ENCODE measurements around the gene GRK7. TPM values are rescaled to one million over a fixed set of nuclear protein-coding genes. Genes with fewer than 3 reads are reported as not detected.

GRK7 gene
- polyA plus RNA-seq (ENCODE audit: insufficient read length in 3 of 3) = under 1 TPM in 2 of 3 donors, not detected in 1; 0.07 to 0.12 TPM

- DNase-seq (ENCODE audit: low read depth in 3 of 3, low spot score in 2 of 3) = no peak
These were observed at the start of gene GRK7 for GRCh38 chr3:141763088-141763750. Gene GRK7, plus strand, starts transcription at chr3:141763408. Its CDS starts 14,877 bp downstream, at chr3:141778285.

- DNase-seq (ENCODE audit: low read depth in 3 of 3, low spot score in 2 of 3) = no peak
These were observed 48.5 kb upstream of the GRK7 start for GRCh38 chr3:141714671-141715070.

GRCh38 chr3:141722081-141722480 lies 41.1 kb upstream of the GRK7 start:
- DNase-seq (ENCODE audit: low read depth in 3 of 3, low spot score in 2 of 3) = no peak

GRCh38 chr3:141722648-141723047 lies 40.6 kb upstream of the GRK7 start:
- no peak for DNase-seq (ENCODE audit: low read depth in 3 of 3, low spot score in 2 of 3)

- DNase-seq (ENCODE audit: low read depth in 3 of 3, low spot score in 2 of 3) = no peak
These were observed 40.0 kb upstream of the GRK7 start for GRCh38 chr3:141723255-141723654.

- no peak for DNase-seq (ENCODE audit: low read depth in 3 of 3, low spot score in 2 of 3)
These were observed 39.0 kb upstream of the GRK7 start for GRCh38 chr3:141724186-141724585.

DNA sequence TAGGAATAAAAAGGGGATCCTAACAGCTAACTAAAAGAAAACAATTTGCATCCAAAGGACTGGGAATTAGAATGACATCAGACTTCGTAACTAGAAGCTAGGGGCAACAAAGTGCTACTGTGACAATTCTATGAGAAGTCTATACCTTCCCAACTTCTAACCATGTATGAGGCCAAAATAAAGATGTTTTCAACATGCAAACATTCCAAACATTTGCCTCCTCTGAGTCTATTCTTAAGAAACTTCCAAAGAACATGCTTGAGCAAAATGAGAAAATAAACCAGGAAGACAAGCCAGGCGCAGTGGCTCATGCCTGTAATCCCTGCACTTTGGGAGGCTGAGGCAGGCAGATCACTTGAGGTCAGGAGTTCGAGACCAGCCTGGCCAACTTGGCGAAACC lies 38.2 kb upstream of the GRK7 start:
- no peak for DNase-seq (ENCODE audit: low read depth in 3 of 3, low spot score in 2 of 3)

DNA sequence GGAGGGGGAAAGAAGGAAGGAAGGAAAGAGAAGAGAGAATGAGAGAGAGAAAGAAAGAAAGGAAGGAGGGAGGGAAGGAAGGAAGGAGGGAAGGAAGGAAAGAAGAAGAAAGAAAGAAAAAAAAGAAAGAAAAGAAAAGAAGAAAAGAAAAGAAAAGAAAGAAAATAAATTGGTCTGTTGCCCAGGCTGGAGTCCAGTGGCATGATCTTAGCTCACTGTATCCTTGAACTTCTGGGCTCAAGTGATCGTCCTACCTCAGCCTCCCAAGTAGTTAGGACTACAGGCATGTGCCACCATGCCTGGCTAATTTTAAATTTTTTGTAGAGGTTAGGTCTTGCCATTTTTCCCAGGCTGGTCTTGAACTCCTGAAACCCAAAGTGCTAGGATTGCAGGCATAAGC lies 36.7 kb upstream of the GRK7 start:
- no peak for DNase-seq (ENCODE audit: low read depth in 3 of 3, low spot score in 2 of 3)

DNA sequence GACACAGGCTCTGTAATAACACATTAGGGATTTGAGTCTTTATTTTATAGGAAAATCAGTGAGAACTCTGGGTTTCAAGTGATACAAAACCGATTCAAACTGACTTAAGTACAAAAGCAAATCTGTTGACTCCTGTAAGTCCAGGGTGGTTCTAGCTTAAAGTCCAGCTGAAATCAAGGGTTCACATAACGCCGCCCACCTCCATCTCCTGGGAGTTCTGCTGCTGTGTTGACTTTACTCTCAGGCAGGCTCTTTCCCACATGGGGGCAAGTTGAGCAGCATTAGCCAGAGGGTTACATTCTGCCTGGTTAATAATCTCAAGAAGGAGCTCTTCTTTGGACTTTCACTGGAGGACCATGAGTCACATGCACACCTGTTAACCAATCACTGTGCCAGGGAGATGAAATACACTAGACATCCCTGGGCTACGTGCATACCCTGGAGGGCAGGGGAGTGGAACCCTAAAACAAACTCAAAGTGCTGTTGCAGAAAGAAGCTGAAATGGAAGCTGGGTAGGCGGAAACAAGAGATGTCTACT lies 34.8 kb upstream of the GRK7 start:
- no peak for DNase-seq (ENCODE audit: low read depth in 3 of 3, low spot score in 2 of 3)

DNA sequence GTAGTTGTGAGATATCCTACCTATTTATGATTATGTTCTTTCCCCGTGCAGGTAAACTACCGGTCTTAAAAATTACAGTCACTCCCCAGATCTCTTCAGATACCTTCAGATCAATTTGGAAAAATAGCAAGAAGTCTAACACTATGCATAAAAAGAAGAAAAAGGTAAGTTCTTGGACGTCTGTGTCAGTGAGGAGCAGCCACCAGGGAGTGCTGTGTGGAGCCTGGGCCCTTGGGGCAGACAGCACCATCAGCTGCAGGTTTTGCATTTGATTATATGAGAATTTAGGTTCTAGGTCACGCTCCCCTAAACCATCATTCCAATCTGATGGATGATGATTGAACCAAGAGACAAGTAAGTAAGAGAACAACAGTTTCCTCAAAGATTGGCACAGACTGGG lies 34.0 kb upstream of the GRK7 start:
- no peak for DNase-seq (ENCODE audit: low read depth in 3 of 3, low spot score in 2 of 3)

GRCh38 chr3:141735176-141735575 lies 28.0 kb upstream of the GRK7 start:
- no peak for DNase-seq (ENCODE audit: low read depth in 3 of 3, low spot score in 2 of 3)

GRCh38 chr3:141735770-141736465 lies 27.3 kb upstream of the GRK7 start:
- no peak for DNase-seq (ENCODE audit: low read depth in 3 of 3, low spot score in 2 of 3)

- no peak for DNase-seq (ENCODE audit: low read depth in 3 of 3, low spot score in 2 of 3)
These were observed 26.1 kb upstream of the GRK7 start for GRCh38 chr3:141737093-141737492.

- no peak for DNase-seq (ENCODE audit: low read depth in 3 of 3, low spot score in 2 of 3)
These were observed 25.6 kb upstream of the GRK7 start for GRCh38 chr3:141737678-141738021.

DNA sequence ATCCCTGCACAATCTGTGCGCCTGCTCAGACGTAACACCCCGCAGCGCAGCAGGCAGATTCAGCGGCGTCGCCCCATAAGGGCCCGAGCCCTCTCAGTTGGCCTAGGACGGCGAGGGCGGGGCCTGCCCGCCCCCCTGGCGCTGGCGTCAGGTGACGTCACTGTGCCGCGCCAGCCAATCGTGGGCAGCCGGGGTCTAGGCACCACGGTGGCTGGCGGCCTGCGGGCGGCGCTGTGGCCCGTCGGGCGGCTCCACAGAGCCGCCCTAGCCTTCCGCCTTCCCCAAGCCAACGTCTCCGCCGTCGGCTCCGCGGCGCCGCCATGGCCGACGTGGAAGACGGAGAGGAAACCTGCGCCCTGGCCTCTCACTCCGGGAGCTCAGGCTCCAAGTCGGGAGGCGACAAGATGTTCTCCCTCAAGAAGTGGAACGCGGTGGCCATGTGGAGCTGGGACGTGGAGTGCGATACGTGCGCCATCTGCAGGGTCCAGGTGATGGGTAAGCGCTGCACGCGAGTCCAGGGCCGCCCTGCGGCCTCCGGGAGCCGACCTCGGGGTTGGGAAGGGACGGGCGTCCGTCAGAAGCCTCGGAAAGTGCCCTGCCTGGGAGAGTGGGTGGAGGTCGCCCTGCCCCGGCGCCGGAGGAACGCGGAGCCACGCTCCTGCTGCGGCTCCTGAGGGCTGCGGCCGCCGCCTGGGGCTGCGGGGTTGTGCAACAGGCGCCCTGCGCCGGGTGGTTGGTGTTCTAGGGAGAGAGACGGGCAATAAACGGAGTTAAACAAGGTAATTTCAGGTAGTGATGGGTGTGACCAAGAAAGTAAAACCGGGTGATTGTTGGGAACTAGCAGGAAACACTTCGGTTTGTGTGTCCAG lies 25.0 kb upstream of the GRK7 start, which contains the start of gene RNF7:
Gene RNF7 (plus strand): TSS at position 277 of the 869 bp plus-strand sequence. CDS start 44 bp downstream, at position 321.
- DNase-seq (ENCODE audit: low read depth in 3 of 3, low spot score in 2 of 3) = peak; percentile 86 to 89 (median 87)

DNA sequence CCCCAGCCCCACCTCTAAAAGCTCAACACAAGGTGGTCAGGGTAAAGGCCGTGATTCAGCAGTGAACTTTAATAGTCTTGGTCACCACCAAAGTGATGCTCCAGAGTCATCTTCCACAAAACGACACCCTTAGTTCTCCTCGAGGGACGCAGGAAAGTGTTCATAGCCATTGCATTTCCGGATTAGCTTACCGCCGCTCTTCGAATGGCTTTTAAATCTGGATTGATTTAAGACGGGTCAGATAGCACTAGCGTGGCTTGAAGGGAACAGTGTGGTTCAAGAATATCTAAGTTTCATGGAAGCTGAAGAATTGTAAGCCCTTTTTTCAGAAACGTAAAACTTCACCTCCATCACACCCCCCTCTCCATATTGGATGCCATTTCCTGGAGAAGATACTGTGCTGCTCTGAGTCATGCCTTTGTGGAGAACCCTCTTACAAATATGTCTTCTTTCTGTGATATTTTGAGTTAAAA lies 24.3 kb upstream of the GRK7 start:
- peak; percentile 16 to 48 (median 34) for DNase-seq (ENCODE audit: low read depth in 3 of 3, low spot score in 2 of 3)

- no peak for DNase-seq (ENCODE audit: low read depth in 3 of 3, low spot score in 2 of 3)
These were observed 23.5 kb upstream of the GRK7 start for GRCh38 chr3:141739731-141740130.

- DNase-seq (ENCODE audit: low read depth in 3 of 3, low spot score in 2 of 3) = no peak
These were observed 22.9 kb upstream of the GRK7 start for GRCh38 chr3:141740349-141740748.

DNA sequence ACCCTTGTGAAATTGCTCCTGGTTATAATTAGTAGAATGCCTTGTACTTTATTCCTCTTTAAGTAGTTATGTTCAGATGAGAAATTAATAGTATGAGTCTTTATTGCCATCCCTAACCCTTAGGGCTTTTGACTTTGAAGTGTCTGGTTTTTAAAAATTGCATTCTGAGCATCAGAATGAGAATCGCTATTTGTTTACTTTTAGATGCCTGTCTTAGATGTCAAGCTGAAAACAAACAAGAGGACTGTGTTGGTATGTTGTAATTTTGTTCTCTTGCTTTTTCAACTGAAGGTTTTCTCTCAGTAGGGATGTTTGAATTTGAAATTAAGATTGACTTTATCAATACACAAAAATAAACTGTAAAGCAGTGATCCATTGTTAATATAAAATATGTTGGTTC lies 19.9 kb upstream of the GRK7 start:
- DNase-seq (ENCODE audit: low read depth in 3 of 3, low spot score in 2 of 3) = no peak

- no peak for DNase-seq (ENCODE audit: low read depth in 3 of 3, low spot score in 2 of 3)
These were observed 16.2 kb upstream of the GRK7 start for GRCh38 chr3:141746962-141747361.

DNA sequence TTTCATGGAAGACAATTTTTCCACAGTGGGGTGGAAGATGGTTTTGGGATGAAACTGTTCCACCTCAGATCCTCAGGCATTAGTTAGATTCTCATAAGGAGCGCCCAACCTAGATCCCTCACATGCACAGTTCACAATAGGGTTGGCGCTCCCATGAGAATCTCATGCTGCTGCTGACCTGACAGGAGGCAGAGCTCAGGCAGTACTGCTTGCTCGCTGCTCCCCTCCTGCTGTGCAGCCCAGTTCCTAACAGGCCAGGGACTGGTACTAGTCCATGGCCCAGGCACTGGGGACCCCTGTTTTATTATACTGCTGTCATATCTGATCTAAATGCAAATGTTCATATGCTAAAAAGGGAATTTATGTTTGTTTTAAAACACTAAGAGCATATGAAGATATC lies 9.8 kb upstream of the GRK7 start:
- DNase-seq (ENCODE audit: low read depth in 3 of 3, low spot score in 2 of 3) = no peak
